Thyroid gland (tissue), 4 donors: Measurements from ENCODE around the gene VCPKMT. TPM values are rescaled to one million over a fixed set of nuclear protein-coding genes. Genes with fewer than 3 reads are reported as not detected.

Experiments used
- DNase-seq, 2 donors: peaks; one replicate each; pipeline ENCODE4 v3.0.0-alpha.2; 2019
- H3K27ac ChIP-seq, 3 donors: fragments of 200-600 bp; sonication (generic); 1 replicate in 2 of 3; 2 replicates in 1 of 3; pipeline ENCODE4 v1.5.1; 2016 to 2019; ENCODE audit warnings: mild to moderate bottlenecking in 1 of 3, moderate library complexity in 1 of 3
- H3K27me3 ChIP-seq: fragments of 200-600 bp; sonication (generic); one replicate; pipeline ENCODE4 v1.5.1; 2019
- H3K36me3 ChIP-seq, 2 donors: fragments of 200-600 bp; sonication (generic); one replicate each; pipeline ENCODE4 v1.5.1; 2016 to 2019
- H3K4me1 ChIP-seq, 2 donors: fragments of 200-600 bp; sonication (generic); one replicate each; pipeline ENCODE4 v1.5.1; 2017 to 2019
- H3K4me3 ChIP-seq, 3 donors: fragments of 200-600 bp; sonication (generic); replicated peaks in 1 of 3; 1 replicate in 2 of 3; 2 replicates in 1 of 3; pipeline ENCODE4 v1.5.1; 2016; ENCODE audit warnings: mild to moderate bottlenecking in 1 of 3
- H3K9me3 ChIP-seq: fragments of 200-600 bp; sonication (generic); one replicate; pipeline ENCODE4 v1.5.1; 2017
- CTCF ChIP-seq, 6 experiments: fragments of 200-600 bp in 3 of 6; fragments of 450-650 bp in 3 of 6; sonication (generic) in 3 of 6; IDR thresholded peaks; one replicate each; pipeline ENCODE4 v1.5.1; 2016 to 2019; ENCODE audit warnings: antibody characterized with exemption in 6 of 6, mild to moderate bottlenecking in 2 of 6, inconsistent platforms in 1 of 6, moderate library complexity in 1 of 6
- POLR2A ChIP-seq, 2 donors: fragments of 450-650 bp; IDR thresholded peaks; one replicate each; pipeline ENCODE4 v1.6.1; 2017; ENCODE audit warnings: antibody characterized with exemption in 2 of 2, mild to moderate bottlenecking in 2 of 2, moderate library complexity in 1 of 2
- whole genome bisulfite sequencing, 2 donors: methylation state at CpG; one replicate each; pipeline ENCODE4 v1.1.5; 2017; 5-methylcytosine and 5-hydroxymethylcytosine counted together
- intact Hi-C: fragments of 100-400 bp; cut with DNase I; formaldehyde crosslinking; loops from one replicate; pipeline ENCODE4 v1.15.1; 2023
- total RNA-seq, 4 donors: library from RNA; depleted of rRNA; stranded (reverse); fragments of >200 nt; gene quantifications; one replicate each; pipeline ENCODE4 v1.2.3, GENCODE V29; 2016

VCPKMT gene
- total RNA-seq, 4 donors from 2014 or later: 4.5 to 16.0 (median 12.3) TPM

- H3K4me1 ChIP-seq: peaks cover 6% of the 10 kb centered on the region in 2 donors
- intact Hi-C loops: loop anchor here (10.0 kb wide), 1 partner anchor 412 kb away; the partner anchor contains the start of gene MAP4K5
- 93 to 97% methylated on average over 3 of the region's 3 CpGs for WGBS, 2 donors
- DNase-seq: no peak
- H3K9me3 ChIP-seq: no peaks in the 10 kb centered on the region
- no peak overlapping the region for H3K4me3 ChIP-seq
- TF ChIP-seq POLR2A (IDR thresholded peaks at IDR 0.05): no peak
- TF ChIP-seq CTCF (IDR thresholded peaks at IDR 0.05): no peak
- H3K27me3 ChIP-seq: no peaks in the 10 kb centered on the region
- H3K27ac ChIP-seq: peak overlapping the region; percentile 30 to 69 (median 54)
- peaks cover 4% of the 10 kb centered on the region in 2 donors for H3K36me3 ChIP-seq
Observed at GRCh38 chr14:50123062-50123461, 6.7 kb upstream of the VCPKMT start.

DNA sequence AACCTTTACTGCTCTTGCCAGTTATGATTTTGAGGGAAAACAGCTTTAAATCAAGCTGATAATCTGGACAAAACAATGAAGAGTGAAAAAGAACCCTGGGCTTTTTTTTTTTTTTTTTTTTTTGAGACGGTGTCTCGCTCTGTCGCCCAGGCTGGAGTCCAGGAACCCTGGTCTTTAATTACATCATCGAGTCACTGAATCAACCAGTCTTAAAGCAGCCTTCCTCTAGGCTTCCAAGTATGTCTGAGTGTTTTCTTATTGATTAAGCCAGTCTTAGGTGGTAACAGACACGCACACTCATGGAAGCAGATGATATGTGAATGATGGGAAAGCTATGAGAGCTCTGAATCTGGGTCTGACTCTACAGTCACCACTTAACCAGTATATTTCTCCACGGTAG is 5.9 kb upstream of the VCPKMT start:
- intact Hi-C loops: loop anchor here (10.0 kb wide), 1 partner anchor 413 kb away; the partner anchor contains the start of gene MAP4K5
- no peaks in the 10 kb centered on the region for H3K9me3 ChIP-seq
- peak overlapping the region; percentile 69 to 84 (median 83) for H3K27ac ChIP-seq
- no peaks in the 10 kb centered on the region for H3K27me3 ChIP-seq
- DNase-seq: peak; percentile 76 to 79
- WGBS, 2 donors: 37 to 41% methylated on average over 6 of the region's 6 CpGs
- peaks cover 4% of the 10 kb centered on the region in 2 donors for H3K36me3 ChIP-seq
- TF ChIP-seq CTCF (IDR thresholded peaks at IDR 0.05) (no peak), POLR2A (IDR thresholded peaks at IDR 0.05) (no peak)
- H3K4me1 ChIP-seq: peaks cover 6% of the 10 kb centered on the region in 2 donors
- no peak overlapping the region for H3K4me3 ChIP-seq

DNA sequence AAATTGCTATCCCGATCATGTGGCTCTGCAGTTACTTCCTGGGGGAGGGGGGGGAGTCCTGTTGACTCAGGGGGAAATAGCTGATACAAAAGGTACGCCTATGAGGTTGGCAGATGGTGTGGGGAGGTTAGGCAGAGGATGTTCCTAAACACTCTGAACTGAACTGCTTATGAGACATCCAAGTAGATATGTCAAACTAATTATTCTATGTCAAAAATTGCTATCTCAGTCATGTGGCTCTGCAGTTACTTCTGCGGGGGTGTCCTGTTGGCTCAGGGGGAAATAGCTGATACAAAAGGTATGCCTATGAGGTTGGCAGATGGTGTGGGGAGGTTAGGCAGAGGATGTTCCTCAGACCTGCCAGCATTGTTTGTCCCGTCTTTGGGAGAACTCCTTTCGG is 5.1 kb upstream of the VCPKMT start:
- Histone ChIP-seq H3K36me3 (peaks cover 4% of the 10 kb centered on the region in 2 donors), H3K4me1 (peaks cover 10 to 13% of the 10 kb centered on the region in 2 donors), H3K27me3 (no peaks in the 10 kb centered on the region), H3K4me3 (no peak overlapping the region), H3K9me3 (no peaks in the 10 kb centered on the region), H3K27ac (peak overlapping the region; percentile 69 to 84 (median 83))
- no peak for TF ChIP-seq CTCF (IDR thresholded peaks at IDR 0.05)
- TF ChIP-seq POLR2A (IDR thresholded peaks at IDR 0.05): no peak
- intact Hi-C loops: loop anchor here (10.0 kb wide), 1 partner anchor 413 kb away; the partner anchor contains the start of gene MAP4K5
- DNase-seq: no peak
- 88 to 89% methylated on average over 5 of the region's 5 CpGs for WGBS, 2 donors

- 95% methylated on average over 2 of the region's 2 CpGs for WGBS, 2 donors
- Histone ChIP-seq H3K4me3 (no peak overlapping the region), H3K4me1 (peaks cover 10 to 25% of the 10 kb centered on the region in 2 donors), H3K27ac (peak overlapping the region in 1 of 3 donors; percentile 82), H3K9me3 (no peaks in the 10 kb centered on the region), H3K27me3 (no peaks in the 10 kb centered on the region), H3K36me3 (peaks cover 4 to 13% of the 10 kb centered on the region in 2 donors)
- TF ChIP-seq CTCF (IDR thresholded peaks at IDR 0.05): no peak
- no peak for TF ChIP-seq POLR2A (IDR thresholded peaks at IDR 0.05)
- intact Hi-C loops: loop anchor here (5.0 kb wide), 1 partner anchor 255 kb away; no protein-coding TSS in a partner anchor
- DNase-seq: no peak
Observed at GRCh38 chr14:50117456-50117855, 1.1 kb upstream of the VCPKMT start.

DNA sequence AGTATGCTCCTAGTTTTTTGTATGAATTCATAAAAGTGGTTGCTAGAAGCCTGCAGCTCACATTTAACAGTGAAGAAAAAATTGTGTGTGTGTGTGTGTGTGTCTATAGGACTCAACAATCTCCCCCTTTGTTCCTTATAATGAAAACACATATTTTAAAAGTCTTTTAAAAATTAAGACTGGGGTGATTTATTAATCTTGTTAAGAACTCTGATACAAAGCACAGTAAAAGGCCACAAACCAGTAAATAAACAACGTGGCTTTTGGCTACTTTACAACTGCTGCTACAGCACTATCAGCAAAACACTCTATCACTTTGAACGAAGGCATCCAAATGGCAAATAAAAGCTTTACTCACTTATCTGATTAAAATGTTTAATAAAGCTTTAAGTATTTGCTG is 594 bp upstream of the VCPKMT start:
- H3K4me1 ChIP-seq: peaks cover 9 to 23% of the 10 kb centered on the region in 2 donors
- DNase-seq: no peak
- TF ChIP-seq CTCF (IDR thresholded peaks at IDR 0.05): no peak
- TF ChIP-seq POLR2A (IDR thresholded peaks at IDR 0.05): no peak
- WGBS, 2 donors: 34 to 46% methylated on average over 2 of the region's 2 CpGs
- no peaks in the 10 kb centered on the region for H3K27me3 ChIP-seq
- H3K36me3 ChIP-seq: peaks cover 4 to 17% of the 10 kb centered on the region in 2 donors
- no peaks in the 10 kb centered on the region for H3K9me3 ChIP-seq
- H3K27ac ChIP-seq: peak overlapping the region; percentile 63 to 85 (median 82)
- intact Hi-C loops: loop anchor here (5.0 kb wide), 1 partner anchor 255 kb away; no protein-coding TSS in a partner anchor
- peak overlapping the region in 1 of 3 donors; percentile 77 for H3K4me3 ChIP-seq
